T-helper 17 cell (primary cell): ENCODE results near the gene TSPAN3. TPM values are rescaled to one million over a fixed set of nuclear protein-coding genes. Genes with fewer than 3 reads are reported as not detected.

ENCODE experiments used
- ATAC-seq: fragments of 150-1000 bp; cut with Tn5 transposase; 2 replicates; pipeline ENCODE4 v1.10.0; 2021; ENCODE audit warnings: mild to moderate bottlenecking, moderate library complexity
- DNase-seq, 3 donors: peaks; one replicate each; pipeline versions ENCODE4 v3.0.0 to v3.0.0-alpha.2; 2020 to 2021
- H3K9me3 ChIP-seq: one replicate; pipeline ENCODE4 v1.7.0; 2013; ENCODE audit warnings: low read length, mild to moderate bottlenecking; ENCODE audit not compliant: control insufficient read depth, poor library complexity, severe bottlenecking
- H3K27ac Mint-ChIP-seq: one replicate; pipeline ENCODE4 v1.8.0; 2022; ENCODE audit warnings: mild to moderate bottlenecking, moderate library complexity, mixed read lengths
- H3K27me3 Mint-ChIP-seq: one replicate; pipeline ENCODE4 v1.8.0; 2022; ENCODE audit warnings: mixed read lengths
- H3K36me3 Mint-ChIP-seq: one replicate; pipeline ENCODE4 v1.8.0; 2022; ENCODE audit warnings: low read depth, mixed read lengths
- H3K4me1 Mint-ChIP-seq: one replicate; pipeline ENCODE4 v1.8.0; 2022; ENCODE audit warnings: mild to moderate bottlenecking, mixed read lengths
- H3K4me3 Mint-ChIP-seq: one replicate; pipeline ENCODE4 v1.8.0; 2022; ENCODE audit warnings: mild to moderate bottlenecking, moderate library complexity, mixed read lengths
- total RNA-seq, 4 donors: library from RNA in 2 of 4; stranded (reverse) in 2 of 4; gene quantifications; one replicate each; pipeline ENCODE4 v1.2.3 and lab custom pipeline; 2022 to 2026

Gene TSPAN3
- total RNA-seq, 2 donors from 2014 or later, result 10.6 to 11.0 TPM

GRCh38 chr15:77025941-77026411, 44.9 kb downstream of the TSPAN3 start:
- Mint-ChIP-seq H3K27ac (peak overlapping the region; percentile 21), H3K27me3 (no peaks in the 10 kb centered on the region), H3K36me3 (peaks cover 2% of the 10 kb centered on the region), H3K4me3 (no peak overlapping the region), H3K4me1 (peaks cover 33% of the 10 kb centered on the region)
- ATAC-seq (no peak), DNase-seq (no peak)
- H3K9me3 ChIP-seq, result no peaks in the 10 kb centered on the region

DNA sequence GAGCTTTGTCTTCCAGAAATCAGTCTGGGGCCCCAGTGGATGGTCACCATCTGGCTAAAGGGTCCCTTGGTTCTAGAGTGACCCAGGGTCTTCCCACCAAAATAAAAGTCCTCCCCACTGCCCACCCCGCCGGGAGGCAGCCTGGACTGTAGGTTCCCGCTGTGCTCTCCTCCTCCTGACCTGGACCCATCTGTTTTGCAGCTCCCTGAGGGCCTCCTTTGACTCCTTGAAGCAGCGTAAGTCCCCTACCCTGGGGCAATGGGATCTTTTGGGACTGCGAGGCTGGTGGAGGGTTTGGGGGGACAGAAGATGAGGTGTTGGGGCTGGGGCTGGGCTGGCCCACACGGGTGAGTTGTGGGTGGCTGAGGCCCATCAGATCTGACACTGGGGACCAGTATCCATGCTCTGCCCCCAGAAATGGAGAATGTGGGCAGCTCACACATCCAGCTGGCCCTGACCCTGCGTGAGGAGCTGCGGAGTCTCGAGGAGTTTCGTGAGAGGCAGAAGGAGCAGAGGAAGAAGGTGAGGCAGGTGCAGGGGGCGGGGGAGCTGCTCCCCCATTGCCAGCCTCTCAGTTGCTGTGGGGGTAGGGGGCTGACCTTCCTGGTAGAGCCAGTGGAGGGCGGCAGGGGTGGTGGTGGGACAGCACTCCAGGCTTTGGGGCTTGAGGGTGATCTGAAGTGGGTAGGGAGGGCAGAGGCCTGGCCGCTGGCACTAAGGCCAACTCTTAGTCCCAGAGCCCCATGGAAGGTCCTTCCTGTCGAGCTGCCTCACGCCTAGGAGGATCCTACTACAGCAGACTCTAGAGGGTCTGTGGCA, 45.6 kb downstream of the TSPAN3 start:
- ATAC-seq (no peak), DNase-seq (no peak)
- Mint-ChIP-seq H3K36me3 (peaks cover 2% of the 10 kb centered on the region), H3K4me1 (peaks cover 38% of the 10 kb centered on the region), H3K27ac (peak overlapping the region; percentile 21), H3K4me3 (no peak overlapping the region), H3K27me3 (no peaks in the 10 kb centered on the region)
- H3K9me3 ChIP-seq, result no peaks in the 10 kb centered on the region

GRCh38 chr15:77024273-77025082, 46.4 kb downstream of the TSPAN3 start:
- peaks cover 43% of the 10 kb centered on the region for H3K4me1 Mint-ChIP-seq
- peaks cover 2% of the 10 kb centered on the region for H3K36me3 Mint-ChIP-seq
- H3K4me3 Mint-ChIP-seq, result no peak overlapping the region

GRCh38 chr15:77023576-77024272, 47.2 kb downstream of the TSPAN3 start:
- ATAC-seq (no peak), DNase-seq (no peak)
- H3K27ac Mint-ChIP-seq, result peak overlapping the region; percentile 99
- no peak overlapping the region for H3K4me3 Mint-ChIP-seq
- H3K4me1 Mint-ChIP-seq, result peaks cover 46% of the 10 kb centered on the region
- no peaks in the 10 kb centered on the region for H3K27me3 Mint-ChIP-seq
- peaks cover 2% of the 10 kb centered on the region for H3K36me3 Mint-ChIP-seq
- H3K9me3 ChIP-seq, result no peaks in the 10 kb centered on the region

More at GRCh38 chr15:77024273-77025082, 46.4 kb downstream of the TSPAN3 start:
- DNase-seq (peak; percentile 54 to 69 (median 58)), ATAC-seq (peak; percentile 57)
- no peaks in the 10 kb centered on the region for H3K27me3 Mint-ChIP-seq
- H3K27ac Mint-ChIP-seq, result peak overlapping the region; percentile 21
- no peaks in the 10 kb centered on the region for H3K9me3 ChIP-seq

GRCh38 chr15:77022646-77023575, 48.0 kb downstream of the TSPAN3 start:
- Mint-ChIP-seq H3K4me1 (peaks cover 52% of the 10 kb centered on the region), H3K27ac (peak overlapping the region; percentile 99), H3K4me3 (no peak overlapping the region), H3K36me3 (peaks cover 2% of the 10 kb centered on the region), H3K27me3 (no peaks in the 10 kb centered on the region)
- no peaks in the 10 kb centered on the region for H3K9me3 ChIP-seq
- ATAC-seq, result no peak
- no peak for DNase-seq

GRCh38 chr15:77021803-77022381, 49.0 kb downstream of the TSPAN3 start:
- peaks cover 2% of the 10 kb centered on the region for H3K36me3 Mint-ChIP-seq
- peak; percentile 82 for ATAC-seq

GRCh38 chr15:77021088-77021481, 49.8 kb downstream of the TSPAN3 start:
- ATAC-seq (no peak), DNase-seq (no peak)
- Mint-ChIP-seq H3K4me1 (peaks cover 51% of the 10 kb centered on the region), H3K27ac (peak overlapping the region; percentile 99), H3K27me3 (no peaks in the 10 kb centered on the region), H3K4me3 (no peak overlapping the region), H3K36me3 (peaks cover 2% of the 10 kb centered on the region)
- H3K9me3 ChIP-seq, result no peaks in the 10 kb centered on the region

More at GRCh38 chr15:77021803-77022381, 49.0 kb downstream of the TSPAN3 start:
- Mint-ChIP-seq H3K27me3 (no peaks in the 10 kb centered on the region), H3K4me1 (peaks cover 53% of the 10 kb centered on the region), H3K4me3 (peak overlapping the region; percentile 82), H3K27ac (peak overlapping the region; percentile 99)
- DNase-seq, result peak in 1 of 3 donors; percentile 33
- no peaks in the 10 kb centered on the region for H3K9me3 ChIP-seq

DNA sequence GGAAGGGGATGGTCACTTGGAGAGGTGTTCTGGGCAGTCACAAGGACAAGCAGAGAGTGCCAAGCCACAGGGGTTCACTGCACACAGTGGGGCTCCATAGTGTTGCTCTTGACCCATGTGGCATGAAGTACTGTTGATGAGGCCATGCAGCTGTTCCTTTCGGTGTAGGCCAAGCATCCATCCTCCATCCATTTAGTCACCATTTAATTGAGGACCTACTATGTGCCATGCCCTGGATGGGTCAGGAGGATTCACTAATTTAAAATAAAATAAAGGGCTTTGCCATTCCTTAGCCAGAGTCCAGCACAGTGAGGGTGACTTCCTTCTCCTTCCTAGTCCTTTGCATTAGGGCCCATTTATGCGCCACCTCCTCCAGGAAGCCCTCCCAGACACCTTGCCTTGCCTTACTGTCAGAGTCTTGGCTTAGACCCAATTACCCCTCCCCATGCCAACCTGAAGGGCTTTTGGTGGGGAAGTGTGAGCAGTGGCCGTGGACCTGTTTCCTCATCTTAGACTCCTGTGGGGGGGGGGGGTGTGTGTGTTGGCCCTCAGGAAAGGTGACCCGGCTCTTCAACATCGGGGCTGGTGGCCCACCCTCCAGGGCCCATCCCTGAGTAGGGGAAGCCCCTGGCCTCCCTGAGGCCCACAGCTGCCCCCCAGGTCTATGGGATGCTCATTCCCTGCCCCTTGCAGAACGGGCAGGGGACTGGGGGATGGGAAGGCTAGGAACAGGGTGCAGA, 50.4 kb downstream of the TSPAN3 start:
- no peak for DNase-seq
- Mint-ChIP-seq H3K36me3 (peaks cover 2% of the 10 kb centered on the region), H3K27me3 (no peaks in the 10 kb centered on the region), H3K27ac (peak overlapping the region; percentile 99), H3K4me3 (no peak overlapping the region), H3K4me1 (peaks cover 53% of the 10 kb centered on the region)
- ATAC-seq, result no peak
- H3K9me3 ChIP-seq, result no peaks in the 10 kb centered on the region

- no peak overlapping the region for H3K4me3 Mint-ChIP-seq
- H3K27ac Mint-ChIP-seq, result peak overlapping the region; percentile 99
- peaks cover 2% of the 10 kb centered on the region for H3K36me3 Mint-ChIP-seq
- no peak for DNase-seq
- peaks cover 56% of the 10 kb centered on the region for H3K4me1 Mint-ChIP-seq
- H3K9me3 ChIP-seq, result no peaks in the 10 kb centered on the region
- no peaks in the 10 kb centered on the region for H3K27me3 Mint-ChIP-seq
- no peak for ATAC-seq
Observed at GRCh38 chr15:77019521-77020331, 51.2 kb downstream of the TSPAN3 start.

DNA sequence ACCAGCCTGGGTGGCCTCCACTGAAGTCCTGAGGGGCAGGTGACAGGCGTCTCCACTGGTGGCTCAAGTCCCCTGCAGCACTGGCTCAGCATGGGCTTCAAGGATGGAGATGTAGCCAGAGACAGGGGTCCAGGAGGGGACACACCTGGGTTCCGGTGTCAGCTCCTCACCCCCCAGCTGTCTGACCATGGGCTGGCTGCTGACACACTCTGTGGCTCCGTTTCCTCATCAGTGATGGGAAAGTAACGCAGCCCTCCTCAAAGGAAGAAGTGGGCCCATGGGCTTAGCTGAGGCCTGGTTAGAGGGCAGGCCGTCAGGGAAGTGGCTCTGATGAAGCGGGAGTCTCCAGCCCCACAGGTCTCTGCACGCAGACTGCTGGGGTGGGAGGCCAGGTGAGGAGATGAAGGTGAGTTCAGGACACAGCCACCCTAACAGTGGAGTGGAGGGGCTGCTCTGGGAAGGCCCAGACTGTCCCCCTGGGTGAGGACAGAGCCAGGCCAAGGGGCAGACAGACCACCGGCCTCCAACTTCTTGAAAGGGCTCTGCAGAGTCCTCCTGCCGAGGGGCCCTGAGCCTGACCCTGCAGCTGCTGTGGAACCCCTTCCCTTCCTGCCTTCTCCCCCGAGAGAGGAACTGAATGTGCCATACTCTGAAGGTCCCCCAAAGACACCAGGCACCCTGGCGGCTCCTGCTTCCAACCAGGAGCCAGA, 52.0 kb downstream of the TSPAN3 start:
- Mint-ChIP-seq H3K36me3 (peaks cover 2% of the 10 kb centered on the region), H3K27me3 (no peaks in the 10 kb centered on the region)
- DNase-seq, result no peak

More for the DNA sequence above, 52.0 kb downstream of the TSPAN3 start:
- H3K4me3 Mint-ChIP-seq, result no peak overlapping the region
- peaks cover 62% of the 10 kb centered on the region for H3K4me1 Mint-ChIP-seq
- H3K27ac Mint-ChIP-seq, result peak overlapping the region; percentile 99
- no peaks in the 10 kb centered on the region for H3K9me3 ChIP-seq
- ATAC-seq, result no peak
